ENCODE measurements around the gene MAST1.

GRCh38 chr19:12799742-12800465 is 38.4 kb upstream of the MAST1 start:
- no peak for TF ChIP-seq CTCF (IDR thresholded peaks at IDR 0.05)
- no peak for TF ChIP-seq POLR2A (IDR thresholded peaks at IDR 0.05)

Data from thyroid gland (tissue), 4 donors.